ENCODE data around the gene MUS81. TPM values are rescaled to one million over a fixed set of nuclear protein-coding genes. Genes with fewer than 3 reads are reported as not detected.

MUS81 gene
- total and polyA plus RNA-seq, 2 of the 13 experiments (the other 11 are each of a cell fraction or from before 2014, with no cell fraction given), result 25.6 to 30.2 TPM

GRCh38 chr11:65899356-65900124 lies 39.3 kb downstream of the MUS81 start (continued):
- TF ChIP-seq, protein P1, sequence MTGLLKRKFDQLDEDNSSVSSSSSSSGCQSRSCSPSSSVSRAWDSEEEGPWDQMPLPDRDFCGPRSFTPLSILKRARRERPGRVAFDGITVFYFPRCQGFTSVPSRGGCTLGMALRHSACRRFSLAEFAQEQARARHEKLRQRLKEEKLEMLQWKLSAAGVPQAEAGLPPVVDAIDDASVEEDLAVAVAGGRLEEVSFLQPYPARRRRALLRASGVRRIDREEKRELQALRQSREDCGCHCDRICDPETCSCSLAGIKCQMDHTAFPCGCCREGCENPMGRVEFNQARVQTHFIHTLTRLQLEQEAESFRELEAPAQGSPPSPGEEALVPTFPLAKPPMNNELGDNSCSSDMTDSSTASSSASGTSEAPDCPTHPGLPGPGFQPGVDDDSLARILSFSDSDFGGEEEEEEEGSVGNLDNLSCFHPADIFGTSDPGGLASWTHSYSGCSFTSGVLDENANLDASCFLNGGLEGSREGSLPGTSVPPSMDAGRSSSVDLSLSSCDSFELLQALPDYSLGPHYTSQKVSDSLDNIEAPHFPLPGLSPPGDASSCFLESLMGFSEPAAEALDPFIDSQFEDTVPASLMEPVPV (CRISPR knock-in tag; IDR thresholded peaks at IDR 0.05), result peak; percentile 79; the same call in 1 of the 2 replicates
- TF ChIP-seq, protein P2, sequence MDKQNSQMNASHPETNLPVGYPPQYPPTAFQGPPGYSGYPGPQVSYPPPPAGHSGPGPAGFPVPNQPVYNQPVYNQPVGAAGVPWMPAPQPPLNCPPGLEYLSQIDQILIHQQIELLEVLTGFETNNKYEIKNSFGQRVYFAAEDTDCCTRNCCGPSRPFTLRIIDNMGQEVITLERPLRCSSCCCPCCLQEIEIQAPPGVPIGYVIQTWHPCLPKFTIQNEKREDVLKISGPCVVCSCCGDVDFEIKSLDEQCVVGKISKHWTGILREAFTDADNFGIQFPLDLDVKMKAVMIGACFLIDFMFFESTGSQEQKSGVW (CRISPR knock-in tag; IDR thresholded peaks at IDR 0.05; ENCODE audit: borderline replicate concordance), result 0 out of 2 replicates have a peak, but pooled peaks have one; percentile 33
- no peak for TF ChIP-seq ZNF124 (CRISPR knock-in tag; IDR thresholded peaks at IDR 0.05)
- TF ChIP-seq TERF1 (CRISPR knock-in tag; IDR thresholded peaks at IDR 0.05), result peak; percentile 38; the same call in 1 of the 2 replicates
- 0 out of 2 replicates have a peak, but pooled peaks have one; percentile 46 for TF ChIP-seq TRIM24 (CRISPR knock-in tag; IDR thresholded peaks at IDR 0.05)
- TF ChIP-seq ZKSCAN8 (CRISPR knock-in tag; IDR thresholded peaks at IDR 0.05; ENCODE audit: borderline replicate concordance), result 0 out of 2 replicates have a peak, but pooled peaks have one; percentile 24
- TF ChIP-seq ZMYM4 (CRISPR knock-in tag; IDR thresholded peaks at IDR 0.05), result peak; percentile 39; the same call in 1 of the 2 replicates
- TF ChIP-seq FOXM1 (CRISPR knock-in tag; IDR thresholded peaks at IDR 0.05), result no peak
- TF ChIP-seq, protein P3, sequence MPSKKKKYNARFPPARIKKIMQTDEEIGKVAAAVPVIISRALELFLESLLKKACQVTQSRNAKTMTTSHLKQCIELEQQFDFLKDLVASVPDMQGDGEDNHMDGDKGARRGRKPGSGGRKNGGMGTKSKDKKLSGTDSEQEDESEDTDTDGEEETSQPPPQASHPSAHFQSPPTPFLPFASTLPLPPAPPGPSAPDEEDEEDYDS (CRISPR knock-in tag; IDR thresholded peaks at IDR 0.05), result no peak
- peak; percentile 63 for TF ChIP-seq NFE2L2 (IDR thresholded peaks at IDR 0.05; ENCODE audit: low read length)
- TF ChIP-seq ZNF616 (CRISPR knock-in tag; IDR thresholded peaks at IDR 0.05; ENCODE audit: low read depth), result no peak
- TF ChIP-seq, protein P4, sequence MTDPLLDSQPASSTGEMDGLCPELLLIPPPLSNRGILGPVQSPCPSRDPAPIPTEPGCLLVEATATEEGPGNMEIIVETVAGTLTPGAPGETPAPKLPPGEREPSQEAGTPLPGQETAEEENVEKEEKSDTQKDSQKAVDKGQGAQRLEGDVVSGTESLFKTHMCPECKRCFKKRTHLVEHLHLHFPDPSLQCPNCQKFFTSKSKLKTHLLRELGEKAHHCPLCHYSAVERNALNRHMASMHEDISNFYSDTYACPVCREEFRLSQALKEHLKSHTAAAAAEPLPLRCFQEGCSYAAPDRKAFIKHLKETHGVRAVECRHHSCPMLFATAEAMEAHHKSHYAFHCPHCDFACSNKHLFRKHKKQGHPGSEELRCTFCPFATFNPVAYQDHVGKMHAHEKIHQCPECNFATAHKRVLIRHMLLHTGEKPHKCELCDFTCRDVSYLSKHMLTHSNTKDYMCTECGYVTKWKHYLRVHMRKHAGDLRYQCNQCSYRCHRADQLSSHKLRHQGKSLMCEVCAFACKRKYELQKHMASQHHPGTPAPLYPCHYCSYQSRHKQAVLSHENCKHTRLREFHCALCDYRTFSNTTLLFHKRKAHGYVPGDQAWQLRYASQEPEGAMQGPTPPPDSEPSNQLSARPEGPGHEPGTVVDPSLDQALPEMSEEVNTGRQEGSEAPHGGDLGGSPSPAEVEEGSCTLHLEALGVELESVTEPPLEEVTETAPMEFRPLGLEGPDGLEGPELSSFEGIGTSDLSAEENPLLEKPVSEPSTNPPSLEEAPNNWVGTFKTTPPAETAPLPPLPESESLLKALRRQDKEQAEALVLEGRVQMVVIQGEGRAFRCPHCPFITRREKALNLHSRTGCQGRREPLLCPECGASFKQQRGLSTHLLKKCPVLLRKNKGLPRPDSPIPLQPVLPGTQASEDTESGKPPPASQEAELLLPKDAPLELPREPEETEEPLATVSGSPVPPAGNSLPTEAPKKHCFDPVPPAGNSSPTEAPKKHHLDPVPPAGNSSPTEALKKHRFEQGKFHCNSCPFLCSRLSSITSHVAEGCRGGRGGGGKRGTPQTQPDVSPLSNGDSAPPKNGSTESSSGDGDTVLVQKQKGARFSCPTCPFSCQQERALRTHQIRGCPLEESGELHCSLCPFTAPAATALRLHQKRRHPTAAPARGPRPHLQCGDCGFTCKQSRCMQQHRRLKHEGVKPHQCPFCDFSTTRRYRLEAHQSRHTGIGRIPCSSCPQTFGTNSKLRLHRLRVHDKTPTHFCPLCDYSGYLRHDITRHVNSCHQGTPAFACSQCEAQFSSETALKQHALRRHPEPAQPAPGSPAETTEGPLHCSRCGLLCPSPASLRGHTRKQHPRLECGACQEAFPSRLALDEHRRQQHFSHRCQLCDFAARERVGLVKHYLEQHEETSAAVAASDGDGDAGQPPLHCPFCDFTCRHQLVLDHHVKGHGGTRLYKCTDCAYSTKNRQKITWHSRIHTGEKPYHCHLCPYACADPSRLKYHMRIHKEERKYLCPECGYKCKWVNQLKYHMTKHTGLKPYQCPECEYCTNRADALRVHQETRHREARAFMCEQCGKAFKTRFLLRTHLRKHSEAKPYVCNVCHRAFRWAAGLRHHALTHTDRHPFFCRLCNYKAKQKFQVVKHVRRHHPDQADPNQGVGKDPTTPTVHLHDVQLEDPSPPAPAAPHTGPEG (CRISPR knock-in tag; IDR thresholded peaks at IDR 0.05), result no peak
- TF ChIP-seq ZMAT3 (CRISPR knock-in tag; conservative IDR thresholded peaks at IDR 0.05), result 0 out of 2 replicates have a peak, but pooled peaks have one; percentile 1
- peak; percentile 19; the same call in 1 of the 2 replicates for TF ChIP-seq ZNF558 (CRISPR knock-in tag; IDR thresholded peaks at IDR 0.05; ENCODE audit: borderline replicate concordance)
- no peak; the same call in 1 of the 2 replicates for TF ChIP-seq ZNF556 (CRISPR knock-in tag; IDR thresholded peaks at IDR 0.05; ENCODE audit: borderline replicate concordance)
- no peak for TF ChIP-seq PAX8 (CRISPR knock-in tag; IDR thresholded peaks at IDR 0.05; ENCODE audit: borderline replicate concordance)
- TF ChIP-seq ZNF546 (CRISPR knock-in tag; conservative IDR thresholded peaks at IDR 0.05), result peak; percentile 10; the same call in 1 of the 2 replicates
- TF ChIP-seq ZEB1 (IDR thresholded peaks at IDR 0.05; ENCODE audit: insufficient replicate concordance, low read depth), result no peak
- no peak for TF ChIP-seq FOXJ3 (CRISPR knock-in tag; IDR thresholded peaks at IDR 0.05; ENCODE audit: borderline replicate concordance)

All from HepG2 (cell line).